NCI-H2196 (cell line): ENCODE measurements around the gene ATP1A3.

Experiments
- DNase-seq: peaks from one replicate; lab custom pipeline; 2025; ENCODE audit not compliant: unreplicated experiment; lab: John Stamatoyannopoulos, UW

Gene ATP1A3

GRCh38 chr19:41918095-41918494 lies 75.9 kb downstream of the ATP1A3 start:
- DNase-seq = no peak

GRCh38 chr19:41917676-41918075 lies 76.4 kb downstream of the ATP1A3 start:
- DNase-seq = no peak
